Globus pallidus (tissue), 1 donor: ENCODE data around the gene AGRN.
"Not testable (repeated sequence)": the region's sequence is repeated elsewhere in the genome, so short reads cannot be mapped to it uniquely, and the experiment has no call there.

ENCODE experiments used
- DNase-seq: peaks from one replicate; pipeline ENCODE4 v3.0.0-alpha.2; 2015; ENCODE audit warnings: low spot score

The AGRN gene

GRCh38 chr1:1053682-1054081 lies 33.8 kb downstream of the AGRN start:
- DNase-seq = no peak

GRCh38 chr1:1054099-1054700 lies 34.3 kb downstream of the AGRN start:
- no peak for DNase-seq

- no peak for DNase-seq
These were observed 35.1 kb downstream of the AGRN start for GRCh38 chr1:1054971-1055370.

GRCh38 chr1:1055841-1056736 lies 36.2 kb downstream of the AGRN start:
- DNase-seq = no peak

GRCh38 chr1:1057769-1058087 lies 37.8 kb downstream of the AGRN start:
- DNase-seq = not testable (repeated sequence)

- DNase-seq = no peak
These were observed 38.4 kb downstream of the AGRN start for GRCh38 chr1:1058088-1058905.

- no peak for DNase-seq
These were observed 39.1 kb downstream of the AGRN start for GRCh38 chr1:1058921-1059493.

GRCh38 chr1:1059494-1060280 lies 39.8 kb downstream of the AGRN start:
- DNase-seq = peak; percentile 54

- DNase-seq = no peak
These were observed 40.5 kb downstream of the AGRN start for GRCh38 chr1:1060281-1061000.

GRCh38 chr1:1061682-1062345 lies 41.9 kb downstream of the AGRN start:
- DNase-seq = no peak

GRCh38 chr1:1062348-1063163 lies 42.6 kb downstream of the AGRN start:
- no peak for DNase-seq

- no peak for DNase-seq
These were observed 43.5 kb downstream of the AGRN start for GRCh38 chr1:1063261-1063944.

- no peak for DNase-seq
These were observed 44.3 kb downstream of the AGRN start for GRCh38 chr1:1063945-1064831.

- no peak for DNase-seq
These were observed 45.5 kb downstream of the AGRN start for GRCh38 chr1:1065265-1065939.

- not testable (repeated sequence) for DNase-seq
These were observed 46.0 kb downstream of the AGRN start for GRCh38 chr1:1065940-1066304.

- no peak for DNase-seq
These were observed 46.7 kb downstream of the AGRN start for GRCh38 chr1:1066403-1067283.
